Suppressor macrophage treated with lipopolysaccharide for 4 hours (primary cell): ENCODE measurements around the gene SLC9A7.

Experiments
- DNase-seq: peaks from one replicate; pipeline ENCODE4 v3.0.0-alpha.2; 2020

SLC9A7 gene

DNA sequence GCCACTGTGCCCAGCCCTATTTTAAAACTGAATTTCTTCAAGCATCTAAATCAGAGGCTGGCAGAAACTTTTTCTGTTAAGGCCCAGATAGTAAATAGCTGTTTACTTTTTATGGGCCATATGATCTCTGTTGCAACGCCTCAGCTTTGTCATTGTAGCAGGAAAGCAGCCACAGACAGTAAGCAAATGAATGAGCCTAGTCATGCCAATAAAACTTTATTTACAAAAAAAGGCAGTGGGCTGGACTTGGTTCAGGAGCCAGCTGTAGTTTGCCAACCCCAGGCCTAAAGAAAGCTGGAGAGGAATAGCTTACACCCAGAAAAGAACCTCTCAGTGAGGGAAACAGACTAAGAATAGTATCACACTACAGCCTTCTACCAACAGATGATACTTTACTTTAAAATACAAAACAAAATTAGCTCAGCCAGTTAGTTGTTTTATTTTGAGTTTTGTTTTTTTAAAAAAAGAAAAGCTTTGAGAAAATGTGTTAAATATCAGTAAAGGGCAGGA lies 159.8 kb downstream of the SLC9A7 start:
- DNase-seq: peak; percentile 1

DNA sequence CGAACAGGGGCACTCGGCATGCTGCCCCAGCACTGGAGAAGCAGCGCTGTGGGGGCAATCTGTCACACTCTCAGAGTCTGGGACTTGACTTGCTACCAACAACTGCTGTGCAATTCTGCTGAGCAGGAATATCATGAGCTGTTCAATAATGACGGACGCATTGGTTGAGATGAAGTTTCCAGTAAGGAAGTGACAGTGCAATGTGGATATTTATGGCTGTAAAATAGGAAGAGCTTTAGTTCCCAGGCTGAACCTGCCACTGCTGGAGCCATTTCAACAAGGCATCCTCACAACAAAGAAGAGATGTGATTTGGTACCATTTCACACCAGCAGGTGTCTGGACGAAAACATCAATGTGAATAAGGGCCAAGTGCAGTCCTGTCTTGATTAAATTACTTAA lies 161.1 kb downstream of the SLC9A7 start:
- peak; percentile 27 for DNase-seq

DNA sequence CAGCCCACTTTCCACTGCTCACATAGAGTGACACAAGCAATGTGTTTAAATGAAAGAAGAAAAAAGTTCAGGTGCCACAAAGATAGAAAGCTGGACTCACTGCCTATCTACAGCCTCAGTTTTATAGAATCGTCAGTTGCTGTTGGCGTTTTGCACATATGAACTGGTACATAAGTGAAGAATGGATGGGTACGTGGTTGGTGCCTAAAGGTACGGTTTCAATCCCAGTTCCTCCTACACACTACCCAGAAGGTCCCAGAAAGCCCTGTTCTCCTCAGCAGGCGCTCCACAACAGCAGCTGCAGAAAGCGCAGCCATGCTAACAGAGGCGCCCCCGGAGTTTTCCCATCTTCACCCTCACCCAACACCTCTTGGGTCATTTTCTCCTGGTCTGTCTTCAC lies 161.7 kb downstream of the SLC9A7 start:
- DNase-seq: no peak

DNA sequence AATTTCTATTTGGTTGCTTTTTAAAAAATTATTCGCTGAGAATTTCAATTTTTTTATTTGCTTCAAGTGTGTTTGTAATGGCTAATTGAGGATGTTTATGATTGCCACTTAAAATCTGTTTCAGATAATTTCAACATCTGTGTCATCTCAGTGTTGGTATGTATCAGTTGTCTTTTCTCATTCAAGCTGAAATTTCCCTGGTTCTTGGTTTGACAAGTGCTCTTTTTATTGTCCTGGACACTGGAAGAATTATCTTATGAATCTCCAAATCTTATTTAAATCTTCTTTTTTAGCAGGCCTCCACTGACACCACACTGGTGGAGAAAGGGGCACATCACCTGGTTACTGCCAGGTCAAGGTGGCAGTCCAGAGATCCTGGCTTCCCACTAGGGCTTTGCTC lies 163.8 kb downstream of the SLC9A7 start:
- DNase-seq: no peak

DNA sequence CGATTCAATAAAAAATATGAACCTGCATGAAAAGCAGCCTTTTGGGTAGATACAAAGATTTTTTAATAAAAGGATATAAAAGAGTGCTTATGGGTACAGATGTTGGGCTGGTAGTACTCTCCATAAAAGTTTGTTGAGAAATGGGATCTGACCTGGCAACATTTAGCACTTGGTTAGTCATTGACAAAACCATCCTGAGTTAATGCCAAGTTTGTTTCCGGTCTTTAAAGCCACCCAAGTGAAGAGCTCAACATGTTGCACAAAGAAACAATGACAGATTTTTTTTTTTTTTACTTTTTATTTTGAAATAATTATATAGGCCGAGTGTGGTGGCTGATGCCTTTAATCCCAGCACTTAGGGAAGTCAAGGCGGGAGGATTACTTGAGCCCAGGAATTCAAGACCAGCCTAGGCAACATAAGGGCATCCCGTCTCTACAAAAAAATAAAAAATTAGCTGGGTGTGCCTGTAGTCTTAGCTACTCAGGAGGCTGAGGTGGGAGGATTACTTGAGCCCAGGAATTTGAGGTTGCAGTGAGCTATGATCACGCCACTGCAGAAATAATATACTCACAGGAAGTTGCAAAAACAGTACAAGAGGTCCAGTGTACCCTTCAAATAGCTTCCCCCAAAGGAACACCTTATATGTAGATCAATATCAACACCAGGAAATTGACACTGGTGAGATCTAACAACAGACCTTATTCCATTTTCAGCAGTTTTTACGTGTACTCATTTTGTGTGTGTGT lies 168.8 kb downstream of the SLC9A7 start:
- DNase-seq: no peak

DNA sequence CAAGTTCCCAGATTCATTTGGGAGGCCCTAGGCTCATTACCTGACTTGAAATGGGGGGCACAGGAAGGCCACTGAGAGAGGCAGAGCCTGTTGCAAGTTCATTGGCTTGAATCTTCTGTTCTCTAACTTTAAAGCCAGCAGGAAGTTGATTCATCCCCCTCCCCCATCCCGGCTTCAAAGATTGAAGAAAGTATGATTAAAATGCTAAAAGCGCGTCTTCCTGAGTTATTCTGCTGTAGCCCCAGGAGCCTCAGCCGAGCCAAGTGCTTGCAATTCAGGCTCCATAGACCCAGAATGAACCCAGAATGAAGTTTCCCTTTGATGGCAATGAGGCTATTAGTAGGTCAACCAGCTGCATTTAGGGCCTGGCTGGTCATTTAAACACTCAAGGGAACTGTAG lies 170.7 kb downstream of the SLC9A7 start:
- DNase-seq: no peak

DNA sequence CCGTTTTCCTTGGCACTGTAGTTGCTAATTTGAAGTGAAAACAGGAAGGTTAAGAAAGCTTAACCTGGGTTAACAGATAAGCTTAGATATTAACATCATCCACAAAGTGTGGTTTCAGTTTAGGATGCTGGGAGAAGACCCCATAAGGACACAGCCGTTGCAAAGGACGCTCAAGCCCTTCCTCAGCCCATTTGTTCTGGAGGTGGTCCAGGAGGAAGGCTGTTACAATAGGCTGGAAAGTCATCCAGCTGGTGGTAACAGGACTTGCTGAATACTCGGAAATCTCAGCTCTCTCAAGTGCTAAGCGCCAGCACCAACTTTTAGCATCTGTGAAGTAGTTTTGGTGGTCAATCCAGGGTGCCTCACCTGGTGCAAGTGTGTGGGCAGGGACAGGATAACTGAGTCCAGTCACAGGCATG lies 171.2 kb downstream of the SLC9A7 start:
- DNase-seq: no peak

DNA sequence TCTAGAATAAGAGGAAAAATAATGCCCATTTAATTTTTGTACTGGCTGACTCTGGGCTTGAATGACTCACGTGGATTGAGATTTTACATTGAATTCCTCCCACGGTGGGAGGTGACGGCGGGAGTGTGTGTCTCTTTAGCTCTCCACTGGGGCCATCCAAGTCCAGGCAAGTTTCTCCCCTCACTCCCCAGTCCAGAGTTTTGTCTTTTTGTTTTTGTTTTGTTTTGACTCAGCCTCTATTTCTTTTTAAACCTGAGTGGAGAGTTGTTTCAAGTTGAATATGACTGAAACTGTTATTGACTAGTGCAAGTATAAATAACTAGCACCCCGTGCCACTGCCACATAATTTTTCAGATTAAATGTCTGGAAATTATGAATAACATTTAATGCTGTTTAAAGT lies 171.8 kb downstream of the SLC9A7 start:
- peak; percentile 62 for DNase-seq

DNA sequence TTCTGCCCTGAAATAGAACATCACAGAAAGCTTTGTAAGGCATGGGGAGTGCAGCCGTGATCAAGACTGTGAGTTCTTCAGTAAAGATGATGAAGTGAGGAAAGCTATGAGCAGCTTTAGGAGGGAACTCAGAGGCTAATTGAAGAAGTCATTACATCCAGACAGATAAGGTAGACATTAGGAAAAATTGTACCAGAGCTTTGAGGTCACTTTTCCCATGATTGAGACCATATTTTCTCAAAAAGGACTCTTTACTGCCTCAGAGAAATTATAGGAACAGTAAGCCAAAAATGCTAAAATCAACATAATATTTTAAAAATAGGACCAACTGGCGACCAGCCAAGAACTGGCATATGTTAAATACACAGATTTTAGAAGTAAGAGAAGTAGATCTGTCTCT lies 174.2 kb downstream of the SLC9A7 start:
- no peak for DNase-seq

DNA sequence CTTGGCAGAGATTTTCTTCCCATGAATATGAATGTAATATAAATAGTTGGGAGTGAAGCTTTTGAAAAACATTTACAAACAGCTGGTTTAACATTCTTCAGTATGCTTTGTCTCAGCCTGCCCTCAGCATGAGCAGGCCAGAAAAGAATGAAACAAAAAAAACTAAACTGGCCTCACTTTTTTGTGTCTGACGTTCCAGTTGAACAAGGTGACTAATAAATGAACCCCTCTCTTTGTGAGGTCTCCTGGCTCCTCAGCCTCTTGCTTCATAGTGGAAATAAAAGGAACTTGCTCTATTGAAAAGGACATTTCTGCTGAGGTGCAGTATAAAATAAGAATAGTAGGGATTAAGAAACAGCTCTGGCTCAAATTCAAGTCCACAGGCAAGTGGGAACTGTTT lies 176.0 kb downstream of the SLC9A7 start:
- peak; percentile 49 for DNase-seq

DNA sequence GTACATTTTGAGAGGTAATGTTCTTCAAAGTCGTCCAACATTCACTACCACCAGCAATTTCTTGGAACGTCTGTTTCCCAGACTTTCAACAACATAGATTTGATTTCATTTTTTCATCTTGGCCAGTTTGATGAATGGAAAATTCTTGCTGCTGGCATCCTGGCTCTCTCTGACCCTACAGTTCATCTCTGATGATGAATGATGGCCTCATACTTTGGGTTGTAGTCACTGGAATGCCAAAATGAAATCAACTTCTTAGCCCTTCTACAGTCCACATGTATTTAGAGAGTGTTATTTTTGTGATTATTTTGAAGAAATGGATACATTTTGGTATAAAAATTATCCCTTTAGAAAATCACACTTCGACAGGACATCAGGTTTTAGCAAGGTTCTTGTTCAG lies 176.6 kb downstream of the SLC9A7 start:
- no peak for DNase-seq

DNA sequence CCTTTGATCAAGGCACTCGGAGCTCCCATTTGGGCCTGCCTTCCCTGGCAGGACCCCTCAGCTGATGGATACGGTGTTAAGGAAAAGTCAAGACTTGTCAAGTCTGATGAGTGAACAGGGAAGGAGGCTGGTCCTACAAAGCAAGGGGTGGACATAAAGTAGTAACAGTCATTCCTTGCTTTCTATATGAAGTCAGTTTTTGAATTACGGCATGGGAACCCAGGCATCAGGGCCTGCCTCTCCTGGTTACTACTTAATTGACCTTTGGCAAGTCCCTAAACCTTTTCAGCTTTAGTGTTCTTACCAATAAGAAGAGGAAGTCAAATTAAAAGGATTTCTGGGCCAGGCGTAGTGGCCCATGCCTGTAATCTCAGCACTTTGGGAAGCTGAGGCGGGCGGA lies 178.3 kb downstream of the SLC9A7 start:
- no peak for DNase-seq

DNA sequence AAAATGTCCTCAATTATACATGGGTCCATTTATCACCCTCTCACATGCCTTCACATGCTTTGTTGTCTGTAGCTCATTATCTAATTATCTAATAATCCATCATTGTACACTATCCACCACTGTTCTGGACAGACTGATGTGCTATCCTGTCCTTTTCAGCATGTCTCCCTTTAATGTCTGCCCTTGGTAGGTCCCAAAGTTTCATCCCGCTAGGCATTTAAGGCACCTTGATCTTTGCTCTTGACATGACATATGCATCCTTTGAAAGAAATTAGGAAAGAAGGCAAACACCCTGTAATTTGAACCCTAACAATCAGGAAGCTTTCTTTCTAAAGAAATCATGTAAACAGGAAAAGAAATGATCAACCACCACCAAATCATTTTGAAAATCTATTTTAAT lies 179.7 kb downstream of the SLC9A7 start:
- no peak for DNase-seq

DNA sequence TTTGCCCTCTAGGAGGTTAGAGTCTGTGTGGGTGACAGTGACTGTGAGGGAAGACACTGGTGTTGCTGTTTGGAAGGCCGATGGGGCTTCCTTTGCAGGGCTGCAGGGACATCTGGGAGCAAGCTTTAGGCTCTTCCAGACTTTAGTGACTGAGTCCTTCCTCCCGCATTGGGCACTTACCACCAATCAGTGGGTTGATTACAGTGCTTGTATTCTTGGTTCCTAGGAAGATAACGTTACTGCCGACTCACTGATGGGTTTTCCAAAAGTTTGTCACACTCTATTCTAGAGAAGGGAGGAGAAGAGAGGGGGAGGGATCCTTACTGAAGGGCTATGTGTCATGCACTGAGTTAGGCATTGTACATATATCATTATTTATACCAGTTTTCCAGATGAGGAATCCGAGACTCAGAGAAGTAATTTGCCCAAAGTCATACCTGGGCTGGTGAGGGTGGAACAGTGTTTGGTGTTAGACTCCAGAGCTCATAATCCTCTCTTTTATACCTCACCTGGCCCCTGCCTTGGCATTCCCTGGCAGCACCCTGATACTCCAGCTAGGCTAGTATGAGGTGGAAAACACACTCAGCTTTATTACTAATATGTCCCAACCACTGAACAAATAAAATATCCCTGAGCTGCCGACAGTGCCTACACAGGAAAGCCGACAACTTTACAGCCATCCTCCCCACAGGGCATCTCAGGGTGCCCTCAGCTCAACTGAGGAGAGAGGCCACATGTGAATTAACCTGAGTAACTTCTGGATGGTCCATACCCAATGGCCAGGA lies 181.5 kb downstream of the SLC9A7 start:
- peak; percentile 64 for DNase-seq

DNA sequence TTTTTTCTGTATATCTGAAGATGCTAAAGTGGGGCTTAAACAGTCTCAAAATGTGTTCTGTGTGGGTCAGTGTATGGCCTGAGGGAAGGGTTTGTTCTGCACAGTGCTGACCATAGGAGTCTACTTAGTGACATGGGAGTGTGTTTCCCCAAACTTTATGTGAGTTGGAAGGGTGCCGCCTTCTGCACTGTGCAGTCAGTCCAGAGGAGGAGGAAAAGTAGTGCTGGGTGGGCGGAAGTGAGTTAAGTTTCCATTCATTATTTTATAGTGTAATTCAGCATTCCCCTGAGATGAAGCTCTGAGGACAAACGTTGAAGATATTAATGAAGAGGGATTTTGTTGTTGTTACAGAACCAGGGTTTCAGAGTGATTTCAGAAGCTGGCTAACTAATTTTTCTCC lies 182.5 kb downstream of the SLC9A7 start:
- DNase-seq: peak; percentile 19

DNA sequence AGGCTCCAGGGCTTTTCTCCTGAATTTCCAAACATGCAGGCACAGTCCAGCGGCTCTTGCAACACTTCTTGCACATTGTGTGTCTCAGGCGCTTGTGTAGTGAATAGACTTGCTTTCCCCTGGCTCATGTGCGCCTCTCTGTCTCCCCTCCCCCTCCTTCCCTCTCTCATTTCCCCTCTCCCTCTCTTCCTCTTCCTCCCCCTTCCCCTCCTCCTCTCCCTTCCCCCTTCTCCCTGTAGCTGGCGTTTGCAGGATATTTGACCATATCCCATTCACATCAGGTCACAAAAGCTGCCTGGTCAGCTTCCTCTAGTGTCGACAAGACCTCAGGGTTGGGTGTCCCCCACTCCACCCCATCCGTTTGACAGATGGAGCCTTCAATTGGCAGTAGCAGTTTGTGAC lies 182.9 kb downstream of the SLC9A7 start:
- DNase-seq: peak; percentile 41

DNA sequence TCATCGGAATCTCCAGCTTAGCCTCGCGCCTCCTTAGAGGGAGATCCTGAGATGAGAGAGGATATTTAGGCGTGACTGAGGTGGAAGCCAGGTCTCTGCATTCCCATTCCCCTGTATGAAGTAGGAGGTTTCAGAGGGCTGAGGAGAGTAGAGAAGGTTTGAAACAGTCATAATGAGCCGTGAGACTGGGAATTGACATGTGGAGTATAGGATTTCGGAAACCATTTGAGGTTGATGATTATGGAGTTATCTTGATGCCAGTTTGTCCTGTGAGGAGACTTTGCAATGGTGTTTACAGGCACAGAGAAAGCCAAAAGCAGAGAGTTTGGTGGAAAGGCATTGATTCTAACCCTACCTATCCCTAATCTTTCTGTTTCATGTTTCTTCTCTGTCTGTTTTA lies 183.3 kb downstream of the SLC9A7 start:
- DNase-seq: no peak

DNA sequence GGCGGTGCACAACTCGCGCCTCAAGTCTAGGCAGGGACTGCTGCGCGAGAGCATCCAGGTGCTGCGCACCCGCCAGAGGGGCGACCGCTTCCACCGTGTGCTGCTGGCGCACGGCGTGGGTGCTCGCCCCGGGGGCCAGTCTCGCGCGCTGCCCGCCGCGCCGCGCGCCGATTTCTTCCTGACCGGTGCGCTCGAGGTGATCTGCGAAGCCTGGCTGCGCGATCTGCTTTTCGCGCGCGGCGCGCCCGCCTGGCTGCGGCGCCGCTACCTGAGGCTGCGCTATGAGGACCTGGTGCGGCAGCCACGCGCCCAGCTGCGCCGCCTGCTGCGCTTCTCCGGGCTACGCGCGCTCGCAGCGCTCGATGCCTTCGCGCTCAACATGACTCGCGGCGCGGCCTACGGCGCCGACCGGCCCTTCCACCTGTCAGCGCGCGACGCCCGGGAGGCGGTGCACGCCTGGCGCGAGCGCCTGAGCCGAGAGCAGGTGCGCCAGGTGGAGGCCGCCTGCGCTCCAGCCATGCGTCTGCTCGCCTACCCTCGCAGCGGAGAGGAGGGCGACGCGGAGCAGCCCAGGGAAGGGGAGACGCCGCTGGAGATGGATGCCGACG lies 184.0 kb downstream of the SLC9A7 start:
- DNase-seq: peak; percentile 19

DNA sequence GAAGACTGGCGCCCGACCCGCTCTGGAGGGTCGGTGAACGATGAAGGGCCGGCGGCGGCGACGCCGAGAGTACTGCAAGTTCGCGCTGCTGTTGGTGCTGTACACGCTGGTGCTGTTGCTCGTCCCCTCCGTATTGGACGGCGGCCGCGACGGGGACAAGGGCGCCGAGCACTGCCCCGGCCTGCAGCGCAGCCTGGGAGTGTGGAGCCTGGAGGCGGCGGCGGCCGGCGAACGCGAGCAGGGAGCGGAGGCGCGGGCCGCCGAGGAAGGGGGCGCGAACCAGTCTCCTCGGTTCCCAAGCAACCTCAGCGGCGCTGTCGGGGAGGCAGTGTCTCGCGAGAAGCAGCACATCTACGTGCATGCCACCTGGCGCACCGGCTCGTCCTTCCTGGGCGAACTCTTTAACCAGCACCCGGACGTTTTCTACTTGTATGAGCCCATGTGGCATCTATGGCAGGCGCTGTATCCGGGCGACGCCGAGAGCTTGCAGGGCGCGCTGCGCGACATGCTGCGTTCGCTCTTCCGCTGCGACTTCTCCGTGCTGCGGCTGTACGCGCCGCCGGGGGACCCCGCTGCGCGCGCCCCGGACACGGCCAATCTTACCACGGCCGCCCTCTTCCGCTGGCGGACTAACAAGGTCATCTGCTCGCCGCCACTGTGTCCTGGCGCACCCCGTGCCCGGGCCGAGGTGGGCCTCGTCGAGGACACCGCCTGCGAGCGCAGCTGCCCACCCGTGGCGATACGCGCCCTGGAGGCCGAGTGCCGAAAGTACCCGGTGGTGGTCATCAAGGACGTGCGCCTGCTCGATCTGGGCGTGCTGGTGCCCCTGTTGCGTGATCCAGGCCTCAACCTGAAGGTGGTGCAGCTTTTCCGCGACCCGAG lies 184.8 kb downstream of the SLC9A7 start:
- DNase-seq: peak; percentile 21

DNA sequence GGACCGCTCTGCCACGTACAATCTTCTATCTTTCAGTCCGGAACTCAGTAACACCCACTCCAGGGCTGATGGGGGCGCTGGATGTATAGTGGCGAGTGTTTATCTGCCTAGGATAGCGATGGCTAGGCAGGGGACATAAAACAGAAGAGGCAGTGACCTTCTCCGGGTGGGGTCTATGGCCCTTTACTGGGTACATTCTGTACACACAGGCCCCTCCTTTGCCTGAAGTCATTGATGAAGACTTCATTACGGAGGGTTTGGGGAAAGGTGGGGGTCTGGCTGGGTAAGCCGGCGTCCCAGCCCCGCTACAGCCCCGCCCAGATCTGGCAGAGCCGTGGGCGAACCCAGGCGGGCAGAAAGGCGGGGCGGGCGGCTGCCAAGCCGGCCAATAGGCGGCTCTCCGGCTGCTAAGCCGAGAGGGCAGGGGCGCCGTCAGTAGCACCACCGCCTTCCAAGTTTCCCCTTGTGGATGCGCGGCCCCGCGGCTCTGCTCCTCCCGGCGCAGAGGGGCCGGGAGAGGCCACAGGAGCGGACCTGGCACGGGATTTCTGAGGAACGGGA lies 185.5 kb downstream of the SLC9A7 start, which contains the start of gene CHST7:
TSS of gene CHST7 (plus strand) at position 435 of the 561 bp plus-strand sequence. CDS start 167 bp downstream, outside the sequence.
- peak; percentile 65 for DNase-seq

DNA sequence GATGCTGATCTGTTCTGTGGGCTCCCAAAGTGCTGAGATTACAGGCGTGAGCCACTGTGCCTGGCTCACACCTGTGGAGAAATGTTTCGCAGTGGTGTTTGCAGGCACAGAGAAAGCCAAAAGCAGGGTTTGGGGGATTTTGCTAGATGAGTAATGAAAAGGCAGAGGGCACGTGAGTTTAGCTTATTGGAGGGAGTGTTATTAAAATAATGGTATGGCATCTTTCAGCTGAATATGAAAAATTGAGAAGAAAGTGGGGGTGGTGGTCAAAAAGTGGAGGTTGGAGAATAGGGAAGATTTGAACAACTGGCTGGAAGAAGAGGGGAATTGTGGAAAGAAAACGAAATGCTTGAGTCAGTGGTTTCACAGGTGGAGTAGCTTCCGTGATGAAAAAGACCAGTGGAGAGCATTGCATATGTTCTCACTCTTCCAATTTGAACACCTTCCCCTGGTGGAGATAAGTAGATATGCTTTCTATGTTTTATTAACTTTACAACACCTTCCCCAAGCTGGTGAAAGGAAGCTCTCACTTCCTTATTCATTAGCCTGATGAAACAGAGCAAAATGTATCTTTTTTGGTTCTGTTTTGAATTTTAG lies 186.5 kb downstream of the SLC9A7 start:
- DNase-seq: peak; percentile 33
